ENCODE measurements around the gene STARD13. TPM values are rescaled to one million over a fixed set of nuclear protein-coding genes. Genes with fewer than 3 reads are reported as not detected.

The STARD13 gene
- polyA plus RNA-seq, 1 donor (not counting 4 experiments of a cell fraction or from before 2014, with no cell fraction given): 11.9 TPM

DNA sequence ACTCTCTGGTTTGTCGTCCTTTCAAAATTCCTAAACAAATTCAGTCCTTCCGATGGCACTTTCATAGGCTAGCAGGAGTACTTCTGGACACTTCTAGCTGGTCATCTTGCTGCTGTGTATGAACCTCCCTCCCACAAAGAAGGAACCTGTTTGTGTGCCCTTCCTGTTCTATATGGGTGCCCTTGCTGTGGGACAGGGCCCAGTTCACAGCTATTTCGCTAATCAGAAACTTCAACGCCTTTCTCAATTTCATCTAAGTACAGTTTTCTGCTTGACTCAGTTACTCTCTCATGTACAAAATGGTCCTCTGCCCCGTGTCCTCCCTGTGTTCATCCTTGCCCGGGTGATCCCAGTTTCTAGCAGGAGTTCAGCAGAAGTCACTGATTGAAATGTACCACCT is 96.1 kb downstream of the STARD13 start:
- Histone ChIP-seq H3K36me3 (ENCODE audit: control insufficient read depth in 2 of 2, extremely low read depth in 1 of 2, insufficient read depth in 2 of 2, low read length in 2 of 2) (peaks cover 0 to 4% of the 10 kb centered on the region in 2 experiments), H3K9me1 (ENCODE audit: control insufficient read depth, extremely low read depth, insufficient read depth, low read length) (no peaks in the 10 kb centered on the region), H3K27ac (ENCODE audit: control insufficient read depth, insufficient read depth, low read length) (no peak overlapping the region), H4K20me1 (ENCODE audit: control insufficient read depth, extremely low read depth, insufficient read depth, low read length) (no peaks in the 10 kb centered on the region), H3K27me3 (ENCODE audit: control insufficient read depth, extremely low read depth, insufficient read depth, low read length) (no peaks in the 10 kb centered on the region), H3K4me3 (ENCODE audit: control insufficient read depth in 2 of 3, extremely low read depth in 1 of 3, insufficient read depth in 2 of 3, low read depth in 1 of 3, low read length in 3 of 3) (no peak overlapping the region), H3K4me2 (ENCODE audit: control insufficient read depth, extremely low read depth, insufficient read depth, low read depth, low read length) (no peak overlapping the region), H3K4me1 (ENCODE audit: control insufficient read depth, extremely low read depth, insufficient read depth, low read length) (peaks cover 6% of the 10 kb centered on the region), H3K9ac (ENCODE audit: control insufficient read depth, extremely low read depth, insufficient read depth, low read length) (no peak overlapping the region), H2AFZ (ENCODE audit: control insufficient read depth, low read length) (no peak overlapping the region), H3K9me3 (ENCODE audit: control insufficient read depth, low read depth, low read length) (no peaks in the 10 kb centered on the region), H3K79me2 (ENCODE audit: control insufficient read depth, insufficient read depth, low read length) (peaks cover 7% of the 10 kb centered on the region)
- no peak for TF ChIP-seq CTCF (optimal IDR thresholded peaks at IDR 0.05 in 1 of 3, IDR thresholded peaks at IDR 0.05 in 1 of 3, conservative IDR thresholded peaks at IDR 0.05 in 1 of 3; ENCODE audit: extremely low read depth in 1 of 3, insufficient read depth in 2 of 3, low read length in 3 of 3)
- TF ChIP-seq EZH2 (IDR thresholded peaks at IDR 0.05; ENCODE audit: low read length): no peak
- DNase-seq (ENCODE audit: low read depth, low spot score): no peak
- no peak for FAIRE-seq
- dilution Hi-C loops (cut with MboI; ENCODE audit: extremely low pct_ligation_motif_present, low sequenced_read_pairs): no loop called here

DNA sequence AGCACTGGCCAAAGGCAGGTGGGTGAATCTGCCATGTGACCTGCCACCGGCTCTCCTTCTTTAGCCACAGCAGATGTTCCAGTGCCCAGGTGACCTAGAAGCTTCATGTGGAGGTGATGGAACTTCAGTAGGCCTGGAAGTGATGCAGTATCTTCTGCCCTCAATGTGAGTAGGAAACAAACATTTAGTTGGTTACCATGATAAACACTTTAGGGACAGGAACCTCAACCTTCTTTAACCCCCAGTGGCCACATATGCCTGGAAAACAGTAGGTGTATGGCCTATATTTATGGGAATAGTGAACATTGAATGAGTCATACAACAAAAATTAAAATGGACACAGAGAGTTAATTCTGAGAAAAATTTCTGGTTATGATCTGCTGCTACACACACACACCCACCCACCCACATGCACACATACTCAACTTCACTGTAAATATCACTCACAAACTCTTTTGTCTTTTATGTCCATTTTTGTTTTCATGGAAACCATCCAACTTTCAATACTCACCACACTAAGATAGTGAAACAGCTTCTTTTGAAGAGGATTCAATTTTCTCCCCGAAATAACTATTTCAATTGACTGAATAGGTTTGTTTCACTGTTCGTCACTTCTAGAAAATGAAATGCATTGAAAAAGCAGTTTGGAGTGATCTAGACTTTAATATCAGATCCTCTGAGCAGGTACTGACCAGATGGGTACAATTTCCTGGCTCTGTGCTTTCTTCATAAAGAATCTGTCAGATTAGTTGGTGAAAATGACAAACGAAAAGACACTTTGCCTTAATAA is 97.3 kb downstream of the STARD13 start:
- no peak overlapping the region for H3K9ac ChIP-seq (ENCODE audit: control insufficient read depth, extremely low read depth, insufficient read depth, low read length)
- no peak overlapping the region for H3K27ac ChIP-seq (ENCODE audit: control insufficient read depth, insufficient read depth, low read length)
- peaks cover 0 to 6% of the 10 kb centered on the region in 2 experiments for H3K36me3 ChIP-seq (ENCODE audit: control insufficient read depth in 2 of 2, extremely low read depth in 1 of 2, insufficient read depth in 2 of 2, low read length in 2 of 2)
- no peak overlapping the region for H3K4me3 ChIP-seq (ENCODE audit: control insufficient read depth in 2 of 3, extremely low read depth in 1 of 3, insufficient read depth in 2 of 3, low read depth in 1 of 3, low read length in 3 of 3)
- peaks cover 6% of the 10 kb centered on the region for H3K4me1 ChIP-seq (ENCODE audit: control insufficient read depth, extremely low read depth, insufficient read depth, low read length)
- no peaks in the 10 kb centered on the region for H4K20me1 ChIP-seq (ENCODE audit: control insufficient read depth, extremely low read depth, insufficient read depth, low read length)
- DNase-seq (ENCODE audit: low read depth, low spot score) (no peak), FAIRE-seq (no peak)
- peaks cover 2% of the 10 kb centered on the region for H3K79me2 ChIP-seq (ENCODE audit: control insufficient read depth, insufficient read depth, low read length)
- H2AFZ ChIP-seq (ENCODE audit: control insufficient read depth, low read length): no peak overlapping the region
- H3K9me3 ChIP-seq (ENCODE audit: control insufficient read depth, low read depth, low read length): no peaks in the 10 kb centered on the region
- TF ChIP-seq CTCF (optimal IDR thresholded peaks at IDR 0.05 in 1 of 3, IDR thresholded peaks at IDR 0.05 in 1 of 3, conservative IDR thresholded peaks at IDR 0.05 in 1 of 3; ENCODE audit: extremely low read depth in 1 of 3, insufficient read depth in 2 of 3, low read length in 3 of 3) (no peak), EZH2 (IDR thresholded peaks at IDR 0.05; ENCODE audit: low read length) (no peak)
- dilution Hi-C loops (cut with MboI; ENCODE audit: extremely low pct_ligation_motif_present, low sequenced_read_pairs): no loop called here
- H3K4me2 ChIP-seq (ENCODE audit: control insufficient read depth, extremely low read depth, insufficient read depth, low read depth, low read length): no peak overlapping the region
- H3K9me1 ChIP-seq (ENCODE audit: control insufficient read depth, extremely low read depth, insufficient read depth, low read length): no peaks in the 10 kb centered on the region
- H3K27me3 ChIP-seq (ENCODE audit: control insufficient read depth, extremely low read depth, insufficient read depth, low read length): no peaks in the 10 kb centered on the region
